ENCODE data around the gene MORN2.

The MORN2 gene

DNA sequence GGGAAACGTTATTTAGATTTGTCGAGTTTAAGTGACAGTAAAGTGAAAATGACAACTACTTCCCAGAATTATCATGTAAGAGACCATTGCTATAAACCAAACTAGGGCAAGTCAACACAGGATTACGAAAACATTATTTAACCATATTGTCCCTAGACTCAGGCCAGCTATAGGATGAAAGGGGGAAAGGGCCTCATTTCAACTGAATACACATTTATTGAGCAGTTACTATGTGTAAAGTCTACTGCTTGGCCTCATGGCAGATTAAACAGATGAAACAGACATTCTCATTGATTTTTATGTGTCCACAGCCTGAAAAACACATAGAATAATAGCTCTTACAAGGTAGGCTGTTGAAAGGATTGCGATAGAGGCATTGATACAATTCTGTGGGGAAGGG lies 46.6 kb downstream of the MORN2 start:
- in situ Hi-C loops (cut with HindIII; ENCODE audit: low sequenced_read_pairs), result no loop called here
- no peak overlapping the region for H3K4me3 ChIP-seq (ENCODE audit: low read depth, low read length)
- no peak for DNase-seq (ENCODE audit: low read depth, low spot score)

DNA sequence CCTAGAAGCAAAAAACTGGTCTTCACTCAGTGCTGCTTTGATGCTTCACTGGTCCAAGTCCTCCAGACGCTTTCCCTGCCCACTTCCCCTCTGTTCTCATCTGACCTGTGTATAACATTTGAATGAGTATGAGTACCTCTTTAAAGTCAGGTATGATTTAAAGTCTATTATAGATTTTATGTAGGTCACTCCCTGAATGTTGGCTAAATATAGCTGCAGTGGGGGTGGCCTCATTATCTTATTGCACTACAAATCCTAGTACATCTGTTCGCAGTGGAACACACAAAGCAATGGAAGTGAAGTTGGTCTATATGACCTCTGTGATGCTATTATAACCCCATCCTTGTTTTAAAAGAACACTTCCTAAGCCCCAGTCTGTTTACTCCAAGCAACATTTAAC lies 47.1 kb downstream of the MORN2 start:
- DNase-seq (ENCODE audit: low read depth, low spot score), result no peak
- H3K4me3 ChIP-seq (ENCODE audit: low read depth, low read length), result no peak overlapping the region
- in situ Hi-C loops (cut with HindIII; ENCODE audit: low sequenced_read_pairs), result no loop called here
- TF ChIP-seq, protein P1, sequence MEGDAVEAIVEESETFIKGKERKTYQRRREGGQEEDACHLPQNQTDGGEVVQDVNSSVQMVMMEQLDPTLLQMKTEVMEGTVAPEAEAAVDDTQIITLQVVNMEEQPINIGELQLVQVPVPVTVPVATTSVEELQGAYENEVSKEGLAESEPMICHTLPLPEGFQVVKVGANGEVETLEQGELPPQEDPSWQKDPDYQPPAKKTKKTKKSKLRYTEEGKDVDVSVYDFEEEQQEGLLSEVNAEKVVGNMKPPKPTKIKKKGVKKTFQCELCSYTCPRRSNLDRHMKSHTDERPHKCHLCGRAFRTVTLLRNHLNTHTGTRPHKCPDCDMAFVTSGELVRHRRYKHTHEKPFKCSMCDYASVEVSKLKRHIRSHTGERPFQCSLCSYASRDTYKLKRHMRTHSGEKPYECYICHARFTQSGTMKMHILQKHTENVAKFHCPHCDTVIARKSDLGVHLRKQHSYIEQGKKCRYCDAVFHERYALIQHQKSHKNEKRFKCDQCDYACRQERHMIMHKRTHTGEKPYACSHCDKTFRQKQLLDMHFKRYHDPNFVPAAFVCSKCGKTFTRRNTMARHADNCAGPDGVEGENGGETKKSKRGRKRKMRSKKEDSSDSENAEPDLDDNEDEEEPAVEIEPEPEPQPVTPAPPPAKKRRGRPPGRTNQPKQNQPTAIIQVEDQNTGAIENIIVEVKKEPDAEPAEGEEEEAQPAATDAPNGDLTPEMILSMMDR (IDR thresholded peaks at IDR 0.05; ENCODE audit: low read depth, low read length), result no peak

More for the DNA sequence above, 46.6 kb downstream of the MORN2 start:
- TF ChIP-seq, protein P1 (IDR thresholded peaks at IDR 0.05; ENCODE audit: low read depth, low read length), result no peak

DNA sequence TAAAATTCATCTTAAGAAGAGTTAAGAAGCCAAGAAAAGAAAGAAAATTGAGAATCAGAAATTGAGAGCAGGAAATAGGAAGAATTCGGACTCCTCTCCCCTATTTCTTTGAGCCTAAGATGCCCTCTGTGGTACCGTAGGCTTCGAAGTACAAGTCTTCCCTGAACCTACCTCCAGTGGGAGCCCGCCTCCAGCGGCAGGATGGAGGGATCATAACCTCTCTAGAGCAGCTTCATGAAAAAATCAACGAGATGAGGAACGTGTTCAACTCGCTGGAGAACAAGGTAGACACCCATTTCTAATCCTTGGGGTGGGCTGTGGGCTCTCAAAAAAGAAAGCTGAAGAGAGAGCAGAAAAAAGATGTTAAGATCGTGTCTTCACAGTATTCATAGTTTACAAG lies 50.2 kb downstream of the MORN2 start:
- TF ChIP-seq, protein P1 (IDR thresholded peaks at IDR 0.05; ENCODE audit: low read depth, low read length), result no peak
- in situ Hi-C loops (cut with HindIII; ENCODE audit: low sequenced_read_pairs), result no loop called here

DNA sequence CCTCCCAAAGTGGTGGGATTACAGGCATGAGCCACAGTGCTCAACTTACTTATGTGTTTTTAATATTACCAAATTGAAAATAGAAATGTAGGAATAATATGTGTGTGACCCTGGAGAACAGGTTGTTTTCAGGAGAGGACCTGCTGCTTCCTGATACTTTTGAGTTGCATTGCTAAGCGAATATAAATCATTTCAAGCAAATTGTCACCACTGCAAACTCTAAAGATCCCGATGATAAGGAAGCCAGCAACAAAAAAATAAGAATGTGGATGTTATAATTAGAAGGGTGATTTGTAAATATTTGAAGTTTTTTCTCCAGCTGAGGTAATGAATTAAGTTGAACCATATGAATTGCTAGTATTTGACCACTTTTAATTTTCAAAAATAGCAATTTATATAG lies 54.8 kb downstream of the MORN2 start:
- no peak overlapping the region for H3K4me3 ChIP-seq (ENCODE audit: low read depth, low read length)
- TF ChIP-seq, protein P1 (IDR thresholded peaks at IDR 0.05; ENCODE audit: low read depth, low read length), result no peak
- no peak for DNase-seq (ENCODE audit: low read depth, low spot score)
- in situ Hi-C loops (cut with HindIII; ENCODE audit: low sequenced_read_pairs), result no loop called here

More for the DNA sequence above, 50.2 kb downstream of the MORN2 start:
- H3K4me3 ChIP-seq (ENCODE audit: low read depth, low read length), result no peak overlapping the region
- DNase-seq (ENCODE audit: low read depth, low spot score), result no peak

Measured in astrocyte of the spinal cord (primary cell).